Transverse colon (tissue), 4 donors: ENCODE results near the gene MARCHF7.

ENCODE experiments used
- CTCF ChIP-seq, 5 experiments: fragments of 200-600 bp in 3 of 5; fragments of 450-650 bp in 2 of 5; sonication (generic) in 3 of 5; IDR thresholded peaks; 1 replicate in 2 of 5; 2 replicates in 3 of 5; pipeline ENCODE4 v1.5.1; 2016 to 2017; ENCODE audit warnings: antibody characterized with exemption in 5 of 5, inconsistent platforms in 3 of 5, mild to moderate bottlenecking in 2 of 5, moderate library complexity in 1 of 5
- POLR2A ChIP-seq: fragments of 450-650 bp; IDR thresholded peaks from one replicate; pipeline ENCODE4 v1.6.1; 2016; ENCODE audit warnings: antibody characterized with exemption, mild to moderate bottlenecking, moderate library complexity
- POLR2AphosphoS5 ChIP-seq, 3 donors: sonication (generic); formaldehyde crosslinking; IDR thresholded peaks; one replicate each; pipeline ENCODE4 v1.6.1; 2016; ENCODE audit warnings: antibody characterized with exemption in 3 of 3

GRCh38 chr2:159714247-159714930 lies 2.1 kb downstream of the MARCHF7 start:
- TF ChIP-seq POLR2A = no peak
- no peak for TF ChIP-seq CTCF (IDR thresholded peaks at IDR 0.05)
- no peak for TF ChIP-seq POLR2AphosphoS5 (IDR thresholded peaks at IDR 0.05)
